Chondrocyte (in vitro differentiated cells): ENCODE data around the gene CPSF4. TPM values are rescaled to one million over a fixed set of nuclear protein-coding genes. Genes with fewer than 3 reads are reported as not detected.

Source experiments
- DNase-seq: peaks from one replicate; pipeline ENCODE4 v3.0.0; 2021; ENCODE audit warnings: mixed read lengths, low spot score
- H3K27ac Mint-ChIP-seq: one replicate; pipeline ENCODE4 v1.8.0; 2021; ENCODE audit warnings: mild to moderate bottlenecking, moderate library complexity, mixed read lengths; ENCODE audit not compliant: unreplicated experiment
- H3K27me3 Mint-ChIP-seq: 2 replicates; pipeline ENCODE4 v1.8.0; 2021; ENCODE audit warnings: low read depth, mixed read lengths
- H3K36me3 Mint-ChIP-seq: 2 replicates; pipeline ENCODE4 v1.8.0; 2021; ENCODE audit warnings: low read depth, mixed read lengths
- H3K4me1 Mint-ChIP-seq: 2 replicates; pipeline ENCODE4 v1.8.0; 2021; ENCODE audit warnings: low read depth, mild to moderate bottlenecking, mixed read lengths
- H3K4me3 Mint-ChIP-seq: one replicate; pipeline ENCODE4 v1.8.0; 2021; ENCODE audit warnings: mild to moderate bottlenecking, moderate library complexity, mixed read lengths; ENCODE audit not compliant: unreplicated experiment
- H3K9me3 Mint-ChIP-seq: 2 replicates; pipeline ENCODE4 v1.8.0; 2021; ENCODE audit warnings: low read depth, mixed read lengths
- CTCF ChIP-seq: fragments of 200-600 bp; sonication (generic); IDR thresholded peaks from 2 replicates; pipeline ENCODE4 v1.5.0; 2021; ENCODE audit warnings: antibody characterized with exemption, mild to moderate bottlenecking, moderate library complexity
- total RNA-seq: library from RNA; stranded (reverse); gene quantifications from 3 replicates; pipeline ENCODE4 v1.2.1, GENCODE V29; 2021

CPSF4 gene
- total RNA-seq, 1 donor from 2014 or later, result 36.6 TPM

- Mint-ChIP-seq H3K36me3 (peaks cover 12% of the 10 kb centered on the region), H3K27me3 (no peaks in the 10 kb centered on the region), H3K9me3 (no peaks in the 10 kb centered on the region), H3K4me3 (no peak overlapping the region), H3K4me1 (peaks cover 28% of the 10 kb centered on the region), H3K27ac (no peak overlapping the region)
- TF ChIP-seq CTCF, result no peak
- DNase-seq, result no peak
These were observed 21.9 kb downstream of the CPSF4 start for GRCh38 chr7:99460651-99461050.

DNA sequence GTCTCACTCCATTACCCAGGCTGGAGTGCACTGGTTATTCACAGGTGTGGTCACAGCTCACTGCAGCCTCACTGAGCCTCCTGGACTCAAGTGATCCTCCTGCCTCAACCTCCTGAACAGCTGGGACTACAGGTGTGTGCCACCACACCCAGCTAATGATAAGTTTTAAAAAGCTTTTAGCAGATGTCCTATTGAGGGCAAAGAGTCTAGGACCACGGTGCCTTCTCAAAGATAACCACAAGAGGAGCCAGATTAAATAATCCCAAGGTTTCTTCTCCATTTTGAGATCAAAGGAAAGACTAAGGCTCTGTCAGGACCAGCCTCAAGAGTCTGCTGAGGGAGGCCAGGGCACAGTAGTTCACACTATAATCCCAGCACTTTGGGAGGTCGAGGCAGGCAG lies 22.5 kb downstream of the CPSF4 start:
- Mint-ChIP-seq H3K27me3 (no peaks in the 10 kb centered on the region), H3K4me1 (peaks cover 31% of the 10 kb centered on the region), H3K27ac (no peak overlapping the region), H3K9me3 (no peaks in the 10 kb centered on the region), H3K4me3 (no peak overlapping the region), H3K36me3 (peaks cover 12% of the 10 kb centered on the region)
- no peak for DNase-seq
- no peak for TF ChIP-seq CTCF

DNA sequence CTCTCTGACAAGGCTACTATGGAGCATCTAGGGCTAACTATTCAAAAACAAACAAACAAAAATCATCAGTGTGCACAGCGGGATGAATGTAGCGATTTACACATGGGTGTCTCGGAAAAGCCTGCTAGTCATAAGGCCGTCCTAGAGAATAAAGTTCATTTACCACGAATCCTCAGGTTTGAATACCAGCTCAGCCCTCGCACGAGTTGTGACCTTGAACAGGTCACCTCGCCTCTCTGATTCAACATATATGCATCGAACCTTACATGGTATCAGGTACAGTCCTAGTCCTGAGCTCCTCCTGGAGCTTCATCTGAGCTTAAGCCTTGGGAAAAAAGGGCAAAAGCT lies 26.7 kb downstream of the CPSF4 start:
- Mint-ChIP-seq H3K4me1 (peaks cover 33% of the 10 kb centered on the region), H3K4me3 (peak overlapping the region; percentile 81), H3K27ac (peak overlapping the region; percentile 93)

GRCh38 chr7:99468336-99468918 lies 29.7 kb downstream of the CPSF4 start:
- TF ChIP-seq CTCF, result no peak
- DNase-seq, result no peak
- H3K36me3 Mint-ChIP-seq, result peaks cover 6% of the 10 kb centered on the region
- H3K27me3 Mint-ChIP-seq, result no peaks in the 10 kb centered on the region
- H3K27ac Mint-ChIP-seq, result no peak overlapping the region
- no peaks in the 10 kb centered on the region for H3K9me3 Mint-ChIP-seq
- H3K4me1 Mint-ChIP-seq, result peaks cover 35% of the 10 kb centered on the region
- no peak overlapping the region for H3K4me3 Mint-ChIP-seq

More for the DNA sequence above, 26.7 kb downstream of the CPSF4 start:
- Mint-ChIP-seq H3K36me3 (peaks cover 8% of the 10 kb centered on the region), H3K27me3 (no peaks in the 10 kb centered on the region), H3K9me3 (no peaks in the 10 kb centered on the region)
- no peak for TF ChIP-seq CTCF
- no peak for DNase-seq

GRCh38 chr7:99469381-99470065 lies 30.8 kb downstream of the CPSF4 start:
- Mint-ChIP-seq H3K9me3 (no peaks in the 10 kb centered on the region), H3K4me1 (peaks cover 37% of the 10 kb centered on the region), H3K27me3 (no peaks in the 10 kb centered on the region), H3K27ac (no peak overlapping the region), H3K4me3 (no peak overlapping the region), H3K36me3 (peaks cover 2% of the 10 kb centered on the region)
- no peak for DNase-seq
- no peak for TF ChIP-seq CTCF
